HCT116 (cell line): ENCODE data around the gene GRB2. TPM values are rescaled to one million over a fixed set of nuclear protein-coding genes. Genes with fewer than 3 reads are reported as not detected.

ENCODE experiments used
- ATAC-seq: fragments of 200-7000 bp; cut with Tn5 transposase; 2 replicates; pipeline ENCODE4 v1.9.1; 2020; ENCODE audit warnings: mild to moderate bottlenecking, moderate library complexity
- BruUV-seq: library from RNA; stranded (reverse); fragments of 400-500 nt; replicated peaks from 2 replicates; lab custom pipeline; 2021; lab: Mats Ljungman, UMichigan
- CTCF ChIA-PET: fragments of 300-600 bp; sonication (Branson Sonifier 250); formaldehyde crosslinking; loops from one replicate; lab custom pipeline; 2021; ENCODE audit warnings: antibody characterized with exemption; lab: Charles Lee
- POLR2A ChIA-PET: fragments of 300-600, 350-600 bp; sonication (Branson Sonifier 250); formaldehyde crosslinking; loops from one replicate; lab custom pipeline; 2021; ENCODE audit warnings: antibody characterized with exemption; lab: Charles Lee
- RAD21 ChIA-PET, 2 experiments: fragments of 300-600 bp; sonication (Branson Sonifier 250); formaldehyde crosslinking; loops; one replicate each; lab custom pipeline; 2023; ENCODE audit warnings: low total read pairs in 2 of 2; ENCODE audit not compliant: uncharacterized antibody in 2 of 2, unreplicated experiment in 2 of 2, low non-redundant PET in 1 of 2; lab: Charles Lee
- DNase-seq: peaks from one replicate; pipeline ENCODE4 v3.0.0-alpha.2; 2010; ENCODE audit warnings: low read depth, low spot score
- H2AFZ ChIP-seq: fragments of 200-600 bp; shearing (Covaris generic), sonication (generic); 2 replicates; pipeline ENCODE4 v1.6.1; 2017; ENCODE audit warnings: low read depth, mixed run types, mixed read lengths, antibody characterized with exemption, low read length; ENCODE audit not compliant: poor library complexity, severe bottlenecking
- H3K27ac ChIP-seq: 2 replicates; pipeline ENCODE4 v1.5.1; 2012; ENCODE audit warnings: low read depth, low read length
- H3K27me3 ChIP-seq: fragments of 200-600 bp; sonication (generic); 2 replicates; pipeline ENCODE4 v1.6.1; 2016; ENCODE audit warnings: mixed run types, low read length, mixed read lengths; ENCODE audit not compliant: insufficient read depth
- H3K36me3 ChIP-seq, 2 experiments: fragments of 200-500 bp in 1 of 2; fragments of 200-600 bp in 1 of 2; sonication (Bioruptor generic) in 1 of 2; sonication (generic) in 1 of 2; 2 replicates each; pipeline versions ENCODE4 v1.5.1 to v1.6.1; 2014 to 2016; ENCODE audit warnings: low read length in 2 of 2, inconsistent platforms in 1 of 2, mixed read lengths in 1 of 2, mixed run types in 1 of 2; ENCODE audit not compliant: insufficient read depth in 2 of 2, control insufficient read depth in 1 of 2
- H3K4me1 ChIP-seq, 2 experiments: fragments of 200-600 bp in 1 of 2; sonication (generic) in 1 of 2; 2 replicates each; pipeline versions ENCODE4 v1.5.1 to v1.6.1; 2012 to 2017; ENCODE audit warnings: low read length in 2 of 2, inconsistent platforms in 1 of 2, mild to moderate bottlenecking in 1 of 2, mixed read lengths in 1 of 2, mixed run types in 1 of 2, moderate library complexity in 1 of 2; ENCODE audit not compliant: insufficient read depth in 2 of 2, control insufficient read depth in 1 of 2
- H3K4me2 ChIP-seq: fragments of 200-600 bp; sonication (generic); 2 replicates; pipeline ENCODE4 v1.6.1; 2017; ENCODE audit warnings: mixed run types, low read length, mixed read lengths
- H3K4me3 ChIP-seq, 2 experiments: fragments of 200-600 bp in 1 of 2; sonication (generic) in 1 of 2; replicated peaks in 1 of 2; 2 replicates each; pipeline ENCODE4 v1.5.1; 2011 to 2016; ENCODE audit warnings: low read length in 2 of 2, control low read depth in 1 of 2, low read depth in 1 of 2, mild to moderate bottlenecking in 1 of 2, mixed read lengths in 1 of 2, mixed run types in 1 of 2
- H3K79me2 ChIP-seq: fragments of 200-600 bp; sonication (generic); 2 replicates; pipeline ENCODE4 v1.6.1; 2017; ENCODE audit warnings: mild to moderate bottlenecking, mixed run types, low read length, moderate library complexity, mixed read lengths; ENCODE audit not compliant: insufficient read depth
- H3K9ac ChIP-seq: fragments of 200-600 bp; sonication (generic); 2 replicates; pipeline ENCODE4 v1.6.1; 2016; ENCODE audit warnings: low read length, mixed read lengths
- H3K9me2 ChIP-seq: fragments of 200-600 bp; sonication (generic), shearing (Covaris generic); 2 replicates; pipeline ENCODE4 v1.6.1; 2017; ENCODE audit warnings: mixed run types, mild to moderate bottlenecking, moderate library complexity; ENCODE audit not compliant: insufficient read depth
- H3K9me3 ChIP-seq, 2 experiments: fragments of 200-500 bp in 1 of 2; fragments of 200-600 bp in 1 of 2; sonication (Bioruptor generic) in 1 of 2; sonication (generic) in 1 of 2; 2 replicates each; pipeline ENCODE4 v1.6.1; 2014 to 2017; ENCODE audit warnings: low read length in 2 of 2, mixed read lengths in 2 of 2, inconsistent platforms in 1 of 2, low read depth in 1 of 2, mild to moderate bottlenecking in 1 of 2, mixed run types in 1 of 2, moderate library complexity in 1 of 2; ENCODE audit not compliant: control insufficient read depth in 1 of 2, insufficient read depth in 1 of 2
- H4K20me1 ChIP-seq: fragments of 200-600 bp; sonication (generic), shearing (Covaris generic); 2 replicates; pipeline ENCODE4 v1.6.1; 2017; ENCODE audit warnings: mixed run types, mild to moderate bottlenecking, moderate library complexity; ENCODE audit not compliant: insufficient read depth
- ATF3 ChIP-seq: IDR thresholded peaks from 2 replicates; pipeline ENCODE4 v1.6.1; 2012
- CBX3 ChIP-seq: IDR thresholded peaks from 2 replicates; pipeline ENCODE4 v1.6.1; 2012; ENCODE audit warnings: low read depth
- CEBPB ChIP-seq: IDR thresholded peaks from 2 replicates; pipeline ENCODE4 v1.6.1; 2012; ENCODE audit warnings: low read depth
- EZH2phosphoT487 ChIP-seq: fragments of 200-600 bp; IDR thresholded peaks from 2 replicates; pipeline ENCODE4 v1.6.1; 2018; ENCODE audit warnings: antibody characterized with exemption, borderline replicate concordance
- FOSL1 ChIP-seq: IDR thresholded peaks from 2 replicates; pipeline ENCODE4 v1.6.1; 2012; ENCODE audit warnings: low read depth
- JUND ChIP-seq: IDR thresholded peaks from 2 replicates; pipeline ENCODE4 v1.6.1; 2012
- POLR2A ChIP-seq: IDR thresholded peaks from 2 replicates; pipeline ENCODE4 v1.7.0; 2011; ENCODE audit warnings: borderline replicate concordance; ENCODE audit not compliant: insufficient read depth, insufficient read length; ENCODE audit errors: extremely low read depth
- RAD21 ChIP-seq: IDR thresholded peaks from 2 replicates; pipeline ENCODE4 v1.6.1; 2012; ENCODE audit warnings: low read depth, mild to moderate bottlenecking
- SIN3A ChIP-seq: IDR thresholded peaks from 2 replicates; pipeline ENCODE4 v1.6.1; 2012; ENCODE audit warnings: low read depth
- SP1 ChIP-seq: IDR thresholded peaks from 2 replicates; pipeline ENCODE4 v1.6.1; 2012; ENCODE audit warnings: low read depth
- TCF7L2 ChIP-seq: IDR thresholded peaks from 2 replicates; pipeline ENCODE4 v1.7.0; 2011; ENCODE audit warnings: borderline replicate concordance, inconsistent platforms; ENCODE audit not compliant: insufficient read depth, insufficient read length; ENCODE audit errors: extremely low read depth
- ZFX ChIP-seq: fragments of 450-650 bp; IDR thresholded peaks from 2 replicates; pipeline ENCODE4 v1.6.1; 2017
- ZNF274 ChIP-seq: fragments of 200-500 bp; sonication (Bioruptor generic); IDR thresholded peaks from 2 replicates; pipeline ENCODE4 v1.6.1; 2014; ENCODE audit warnings: mild to moderate bottlenecking, low read depth, low read length, inconsistent platforms
- intact Hi-C: fragments of 100-400 bp; cut with micrococcal nuclease; formaldehyde crosslinking; loops from 2 replicates; pipeline ENCODE4 v1.10.0; 2022
- total RNA-seq: library from RNA; stranded (reverse); gene quantifications from one replicate; pipeline ENCODE4 v1.2.1, GENCODE V29; 2021; ENCODE audit not compliant: unreplicated experiment
- TF ChIP-seq, protein P1 (sequence below), 3 experiments: fragments of 200-600 bp in 1 of 3; sonication (generic) in 1 of 3; IDR thresholded peaks in 2 of 3; conservative IDR thresholded peaks in 1 of 3; 2 replicates each; pipeline ENCODE4 v1.5.1; 2012 to 2017; ENCODE audit warnings: low read depth in 2 of 3, low read length in 2 of 3, antibody characterized with exemption in 1 of 3, borderline replicate concordance in 1 of 3, control low read depth in 1 of 3, mild to moderate bottlenecking in 1 of 3, mixed read lengths in 1 of 3, mixed run types in 1 of 3, moderate library complexity in 1 of 3; ENCODE audit not compliant: insufficient read depth in 1 of 3
- TF ChIP-seq, protein P2 (sequence below): IDR thresholded peaks from 2 replicates; pipeline ENCODE4 v1.6.1; 2012
- TF ChIP-seq, protein P3 (sequence below): IDR thresholded peaks from 2 replicates; pipeline ENCODE4 v1.6.1; 2012; ENCODE audit warnings: low read depth

Gene GRB2
- total RNA-seq, 1 experiment from 2014 or later: 146 TPM

GRCh38 chr17:75387771-75388170 lies 17.7 kb downstream of the GRB2 start:
- POLR2A ChIA-PET: no interaction called here
- intact Hi-C loops: no loop called here

More at GRCh38 chr17:75387771-75388170, 17.7 kb downstream of the GRB2 start:
- H3K36me3 ChIP-seq: peaks cover 12 to 34% of the 10 kb centered on the region in 2 experiments; a peak in 3 of 4 replicates
- H3K9me2 ChIP-seq: no peaks in the 10 kb centered on the region
- H2AFZ ChIP-seq: no peak overlapping the region
- peaks cover 98% of the 10 kb centered on the region for H3K79me2 ChIP-seq
- ATAC-seq (no peak), DNase-seq (no peak)
- peaks cover 12% of the 10 kb centered on the region; the same call in 1 of the 2 replicates for H4K20me1 ChIP-seq
- peaks cover 2 to 7% of the 10 kb centered on the region in 2 experiments; a peak in 2 of 4 replicates for H3K4me1 ChIP-seq
- no peak overlapping the region for H3K4me2 ChIP-seq
- ChIA-PET RAD21 (no interaction called here), CTCF (no interaction called here)
- no peak overlapping the region for H3K4me3 ChIP-seq
- no peak overlapping the region for H3K27ac ChIP-seq
- no peaks in the 10 kb centered on the region for H3K27me3 ChIP-seq
- TF ChIP-seq ZFX: no peak
- TF ChIP-seq RAD21: no peak
- no peak for TF ChIP-seq ZNF274
- no peak for TF ChIP-seq SP1
- no peak for TF ChIP-seq CBX3
- no peak for TF ChIP-seq FOSL1
- no peak for TF ChIP-seq EZH2phosphoT487
- TF ChIP-seq TCF7L2: no peak
- TF ChIP-seq SIN3A: no peak
- TF ChIP-seq ATF3: no peak
- no peak for TF ChIP-seq CEBPB
- no peak for TF ChIP-seq JUND
- TF ChIP-seq, protein P1, sequence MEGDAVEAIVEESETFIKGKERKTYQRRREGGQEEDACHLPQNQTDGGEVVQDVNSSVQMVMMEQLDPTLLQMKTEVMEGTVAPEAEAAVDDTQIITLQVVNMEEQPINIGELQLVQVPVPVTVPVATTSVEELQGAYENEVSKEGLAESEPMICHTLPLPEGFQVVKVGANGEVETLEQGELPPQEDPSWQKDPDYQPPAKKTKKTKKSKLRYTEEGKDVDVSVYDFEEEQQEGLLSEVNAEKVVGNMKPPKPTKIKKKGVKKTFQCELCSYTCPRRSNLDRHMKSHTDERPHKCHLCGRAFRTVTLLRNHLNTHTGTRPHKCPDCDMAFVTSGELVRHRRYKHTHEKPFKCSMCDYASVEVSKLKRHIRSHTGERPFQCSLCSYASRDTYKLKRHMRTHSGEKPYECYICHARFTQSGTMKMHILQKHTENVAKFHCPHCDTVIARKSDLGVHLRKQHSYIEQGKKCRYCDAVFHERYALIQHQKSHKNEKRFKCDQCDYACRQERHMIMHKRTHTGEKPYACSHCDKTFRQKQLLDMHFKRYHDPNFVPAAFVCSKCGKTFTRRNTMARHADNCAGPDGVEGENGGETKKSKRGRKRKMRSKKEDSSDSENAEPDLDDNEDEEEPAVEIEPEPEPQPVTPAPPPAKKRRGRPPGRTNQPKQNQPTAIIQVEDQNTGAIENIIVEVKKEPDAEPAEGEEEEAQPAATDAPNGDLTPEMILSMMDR (IDR thresholded peaks at IDR 0.05 in 2 of 3, conservative IDR thresholded peaks at IDR 0.05 in 1 of 3; ENCODE audit: borderline replicate concordance in 1 of 3, insufficient read depth in 1 of 3, low read depth in 2 of 3, low read length in 2 of 3): no peak
- TF ChIP-seq POLR2A: no peak
- TF ChIP-seq, protein P2, sequence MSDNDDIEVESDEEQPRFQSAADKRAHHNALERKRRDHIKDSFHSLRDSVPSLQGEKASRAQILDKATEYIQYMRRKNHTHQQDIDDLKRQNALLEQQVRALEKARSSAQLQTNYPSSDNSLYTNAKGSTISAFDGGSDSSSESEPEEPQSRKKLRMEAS: no peak
- TF ChIP-seq, protein P3, sequence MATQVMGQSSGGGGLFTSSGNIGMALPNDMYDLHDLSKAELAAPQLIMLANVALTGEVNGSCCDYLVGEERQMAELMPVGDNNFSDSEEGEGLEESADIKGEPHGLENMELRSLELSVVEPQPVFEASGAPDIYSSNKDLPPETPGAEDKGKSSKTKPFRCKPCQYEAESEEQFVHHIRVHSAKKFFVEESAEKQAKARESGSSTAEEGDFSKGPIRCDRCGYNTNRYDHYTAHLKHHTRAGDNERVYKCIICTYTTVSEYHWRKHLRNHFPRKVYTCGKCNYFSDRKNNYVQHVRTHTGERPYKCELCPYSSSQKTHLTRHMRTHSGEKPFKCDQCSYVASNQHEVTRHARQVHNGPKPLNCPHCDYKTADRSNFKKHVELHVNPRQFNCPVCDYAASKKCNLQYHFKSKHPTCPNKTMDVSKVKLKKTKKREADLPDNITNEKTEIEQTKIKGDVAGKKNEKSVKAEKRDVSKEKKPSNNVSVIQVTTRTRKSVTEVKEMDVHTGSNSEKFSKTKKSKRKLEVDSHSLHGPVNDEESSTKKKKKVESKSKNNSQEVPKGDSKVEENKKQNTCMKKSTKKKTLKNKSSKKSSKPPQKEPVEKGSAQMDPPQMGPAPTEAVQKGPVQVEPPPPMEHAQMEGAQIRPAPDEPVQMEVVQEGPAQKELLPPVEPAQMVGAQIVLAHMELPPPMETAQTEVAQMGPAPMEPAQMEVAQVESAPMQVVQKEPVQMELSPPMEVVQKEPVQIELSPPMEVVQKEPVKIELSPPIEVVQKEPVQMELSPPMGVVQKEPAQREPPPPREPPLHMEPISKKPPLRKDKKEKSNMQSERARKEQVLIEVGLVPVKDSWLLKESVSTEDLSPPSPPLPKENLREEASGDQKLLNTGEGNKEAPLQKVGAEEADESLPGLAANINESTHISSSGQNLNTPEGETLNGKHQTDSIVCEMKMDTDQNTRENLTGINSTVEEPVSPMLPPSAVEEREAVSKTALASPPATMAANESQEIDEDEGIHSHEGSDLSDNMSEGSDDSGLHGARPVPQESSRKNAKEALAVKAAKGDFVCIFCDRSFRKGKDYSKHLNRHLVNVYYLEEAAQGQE: no peak
- H3K9me3 ChIP-seq: no peaks in the 10 kb centered on the region
- no TSS peak for BruUV-seq
- H3K9ac ChIP-seq: no peak overlapping the region
